ENCODE results near the gene IFTAP. TPM values are rescaled to one million over a fixed set of nuclear protein-coding genes. Genes with fewer than 3 reads are reported as not detected.
A peak's percentile ranks its signal among the peaks of the same experiment; 100 is the strongest.

Gene IFTAP
- polyA plus RNA-seq, 1 of the 3 experiments (the other 2 are of a cell fraction) = 21.8 TPM

GRCh38 chr11:36619502-36619901, 25.2 kb downstream of the IFTAP start:
- TF ChIP-seq PBX3 (IDR thresholded peaks at IDR 0.05) (peak; percentile 54), YY1 (IDR thresholded peaks at IDR 0.05; ENCODE audit: low read depth) (no peak), FOXJ3 (CRISPR knock-in tag; IDR thresholded peaks at IDR 0.05) (peak; percentile 92), POLR2AphosphoS5 (IDR thresholded peaks at IDR 0.05; ENCODE audit: low read depth, low read length) (peak; percentile 50), RCOR1 (IDR thresholded peaks at IDR 0.05; ENCODE audit: low read length) (peak; percentile 93), EZH2phosphoT487 (IDR thresholded peaks at IDR 0.05; ENCODE audit: borderline replicate concordance, low read depth) (no peak), CHD2 (IDR thresholded peaks at IDR 0.05; ENCODE audit: low read length, partially characterized antibody) (peak; percentile 90), RAD21 (IDR thresholded peaks at IDR 0.05; ENCODE audit: low read length) (peak; percentile 34; the same call in 1 of the 2 replicates), RFX5 (IDR thresholded peaks at IDR 0.05; ENCODE audit: low read length) (peak; percentile 39; the same call in 1 of the 2 replicates), MXI1 (IDR thresholded peaks at IDR 0.05; ENCODE audit: low read depth, low read length) (peak; percentile 90), GATA2 (CRISPR knock-in tag; IDR thresholded peaks at IDR 0.05) (peak; percentile 91), NFIC (IDR thresholded peaks at IDR 0.05; ENCODE audit: borderline replicate concordance) (peak; percentile 53), TCF12 (IDR thresholded peaks at IDR 0.05) (peak; percentile 86), RXRA (IDR thresholded peaks at IDR 0.05; ENCODE audit: borderline replicate concordance, low read depth) (0 out of 2 replicates have a peak, but pooled peaks have one; percentile 8), EP300 (IDR thresholded peaks at IDR 0.05; ENCODE audit: borderline replicate concordance in 1 of 2, low read depth in 1 of 2, low read length in 1 of 2) (peak; percentile 27 to 99; a peak in 3 of 4 replicates), FOSL2 (IDR thresholded peaks at IDR 0.05; ENCODE audit: borderline replicate concordance, low read depth) (no peak)

GRCh38 chr11:36620246-36620645, 25.9 kb downstream of the IFTAP start:
- no peak for DNase-seq
- no peaks in the 10 kb centered on the region for H3K27me3 ChIP-seq (ENCODE audit: insufficient read depth)
- H3F3A ChIP-seq (replicated peaks; ENCODE audit: insufficient read depth) = no peaks in the 10 kb centered on the region
- H3K36me3 ChIP-seq (replicated peaks in 1 of 2; ENCODE audit: control insufficient read depth in 1 of 2, insufficient read depth in 2 of 2, low read length in 1 of 2) = peaks cover 0 to 2% of the 10 kb centered on the region in 2 experiments
- no peak overlapping the region for H3K4me3 ChIP-seq (ENCODE audit: low read depth in 2 of 2, low read length in 1 of 2)
- H3K9me3 ChIP-seq = no peaks in the 10 kb centered on the region
- H4K20me1 ChIP-seq (ENCODE audit: insufficient read depth) = no peaks in the 10 kb centered on the region
- peak overlapping the region; percentile 26 to 100; a peak in 3 of 4 replicates for H3K27ac ChIP-seq (ENCODE audit: low read depth in 2 of 2, low read length in 1 of 2)
- ChIA-PET CTCF (interaction anchor here (0.6 to 5.8 kb wide), 10 partner anchors 8 to 128 kb away, joined by 3 to 144 read pairs (median 6); partner anchors contain the start of gene RAG1), POLR2A (interaction anchor here (3.6 kb wide), 1 partner anchor 56 kb away, joined by 43 read pairs; no protein-coding TSS in a partner anchor)
- H3K4me1 ChIP-seq (ENCODE audit: control insufficient read depth in 1 of 2, insufficient read depth in 2 of 2, low read depth in 1 of 2, low read length in 1 of 2) = peaks cover 16 to 49% of the 10 kb centered on the region in 2 experiments; a peak in 3 of 4 replicates
- no peak overlapping the region for H2AFZ ChIP-seq (ENCODE audit: low read depth)
- H3K79me2 ChIP-seq (ENCODE audit: insufficient read depth) = no peaks in the 10 kb centered on the region
- TF ChIP-seq RCOR1 (IDR thresholded peaks at IDR 0.05; ENCODE audit: low read length) (peak; percentile 37; the same call in 1 of the 2 replicates), GATA2 (CRISPR knock-in tag; IDR thresholded peaks at IDR 0.05) (0 out of 2 replicates have a peak, but pooled peaks have one; percentile 12), EP300 (IDR thresholded peaks at IDR 0.05; ENCODE audit: borderline replicate concordance in 1 of 2, low read depth in 1 of 2, low read length in 1 of 2) (peak in 1 of 2 experiments; percentile 85; a peak in 2 of 4 replicates), CHD2 (IDR thresholded peaks at IDR 0.05; ENCODE audit: low read length, partially characterized antibody) (peak; percentile 36), PBX3 (IDR thresholded peaks at IDR 0.05) (no peak), JUND (IDR thresholded peaks at IDR 0.05) (no peak)
- H3K4me2 ChIP-seq = no peak overlapping the region
- no peak overlapping the region for H3K9ac ChIP-seq
- H3K9me2 ChIP-seq = no peaks in the 10 kb centered on the region

More at GRCh38 chr11:36619502-36619901, 25.2 kb downstream of the IFTAP start:
- Histone ChIP-seq H3K79me2 (ENCODE audit: insufficient read depth) (no peaks in the 10 kb centered on the region), H3K9me2 (no peaks in the 10 kb centered on the region), H3K4me3 (ENCODE audit: low read depth in 2 of 2, low read length in 1 of 2) (no peak overlapping the region; a peak in 1 of 4 replicates), H3K9ac (no peak overlapping the region), H2AFZ (ENCODE audit: low read depth) (0 out of 2 replicates have a peak overlapping the region, but pooled peaks have one; percentile 20), H3K4me2 (peak overlapping the region; percentile 39; the same call in 1 of the 2 replicates), H3K36me3 (replicated peaks in 1 of 2; ENCODE audit: control insufficient read depth in 1 of 2, insufficient read depth in 2 of 2, low read length in 1 of 2) (peaks cover 0 to under 1% of the 10 kb centered on the region in 2 experiments), H3K27ac (ENCODE audit: low read depth in 2 of 2, low read length in 1 of 2) (peak overlapping the region in 1 of 2 experiments; percentile 100; a peak in 3 of 4 replicates), H3K4me1 (ENCODE audit: control insufficient read depth in 1 of 2, insufficient read depth in 2 of 2, low read depth in 1 of 2, low read length in 1 of 2) (peaks cover 16 to 49% of the 10 kb centered on the region in 2 experiments; a peak in 3 of 4 replicates), H4K20me1 (ENCODE audit: insufficient read depth) (no peaks in the 10 kb centered on the region), H3K9me3 (no peaks in the 10 kb centered on the region), H3F3A (replicated peaks; ENCODE audit: insufficient read depth) (no peaks in the 10 kb centered on the region), H3K27me3 (ENCODE audit: insufficient read depth) (no peaks in the 10 kb centered on the region)
- DNase-seq = peak; percentile 23
- POLR2A ChIA-PET = interaction anchor here (0.9 to 3.6 kb wide), 2 partner anchors 9 to 55 kb away, joined by 4 to 43 read pairs; no protein-coding TSS in a partner anchor
- 26% methylated on average over 5 of the region's 5 CpGs for WGBS (ENCODE audit: low lambda C conversion rate)
- CTCF ChIA-PET = interaction anchor here (0.6 to 5.8 kb wide), 9 partner anchors 9 to 128 kb away, joined by 3 to 144 read pairs (median 6); partner anchors contain the start of gene RAG1

Measured in SK-N-SH (cell line).